ENCODE data around the gene SETBP1.

SETBP1 gene

DNA sequence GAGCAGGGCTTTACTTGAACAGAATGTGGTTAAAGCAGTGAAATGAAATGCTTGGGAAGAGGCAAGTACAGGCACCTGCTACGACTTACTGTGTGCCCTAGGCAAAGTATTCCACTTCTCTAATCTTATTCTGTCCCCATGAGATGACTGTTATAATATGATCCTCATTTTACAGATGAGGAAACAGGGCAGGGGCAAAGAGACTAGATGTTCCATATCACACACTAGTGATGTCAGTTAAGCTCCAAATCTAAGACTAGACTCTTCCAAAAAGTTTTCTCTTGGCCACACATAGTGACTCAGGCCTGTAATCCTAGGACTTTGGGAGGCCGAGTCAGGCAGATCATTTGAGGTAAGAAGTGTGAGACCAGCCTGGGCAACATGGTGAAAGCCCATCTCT is 235.0 kb downstream of the SETBP1 start:
- H3K4me3 ChIP-seq (replicated peaks; ENCODE audit: low read depth, low read length), result no peak overlapping the region
- no peak for TF ChIP-seq CTCF (IDR thresholded peaks at IDR 0.05; ENCODE audit: insufficient read depth, low read length, poor library complexity, severe bottlenecking)
- no peaks in the 10 kb centered on the region for H3K36me3 ChIP-seq (ENCODE audit: control insufficient read depth, insufficient read depth, low read length)
- H3K27me3 ChIP-seq (replicated peaks; ENCODE audit: control insufficient read depth, insufficient read depth, low read length), result no peaks in the 10 kb centered on the region; the same call in 1 of the 2 replicates
- no peak for DNase-seq (ENCODE audit: extremely low read depth, insufficient read length)

DNA sequence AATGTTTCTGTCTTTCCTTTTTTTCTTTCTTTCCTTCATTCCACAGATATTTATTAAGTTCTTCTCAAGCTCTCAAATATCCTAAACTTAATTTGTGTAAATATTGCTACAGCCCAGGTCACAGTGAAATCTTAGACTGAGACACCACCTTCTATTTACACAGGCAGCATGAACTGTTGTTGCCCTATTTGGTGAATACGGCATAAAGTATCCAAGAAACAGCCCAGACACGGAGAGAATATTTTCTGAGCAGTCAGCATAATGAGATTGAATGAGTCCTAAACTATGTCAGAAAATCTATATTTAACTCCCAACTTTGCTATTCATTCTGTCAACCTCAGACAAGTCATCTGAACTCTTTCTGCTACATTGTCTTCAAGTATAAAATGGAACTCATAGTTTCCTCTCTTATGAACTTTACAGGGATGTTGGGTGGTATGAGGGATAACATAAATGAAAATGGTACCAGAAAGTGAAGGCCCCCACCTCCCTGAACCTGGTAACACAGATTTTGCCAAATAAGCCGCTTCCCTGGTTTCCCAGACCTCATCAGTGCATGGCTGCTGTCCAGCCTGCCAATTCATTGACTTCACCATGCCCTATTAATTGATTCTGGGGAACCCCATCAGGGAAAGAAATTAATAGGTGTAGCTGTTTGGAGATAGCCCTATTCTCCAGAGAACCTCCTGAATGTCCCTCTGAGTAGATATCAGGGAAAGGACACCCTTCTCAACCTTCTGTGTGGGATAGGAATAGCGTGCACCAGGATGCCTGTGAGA is 235.9 kb downstream of the SETBP1 start:
- no peaks in the 10 kb centered on the region; the same call in 1 of the 2 replicates for H3K27me3 ChIP-seq (replicated peaks; ENCODE audit: control insufficient read depth, insufficient read depth, low read length)
- H3K4me3 ChIP-seq (replicated peaks; ENCODE audit: low read depth, low read length), result no peak overlapping the region
- no peaks in the 10 kb centered on the region for H3K36me3 ChIP-seq (ENCODE audit: control insufficient read depth, insufficient read depth, low read length)
- TF ChIP-seq CTCF (IDR thresholded peaks at IDR 0.05; ENCODE audit: insufficient read depth, low read length, poor library complexity, severe bottlenecking), result no peak
- no peak for DNase-seq (ENCODE audit: extremely low read depth, insufficient read length)

GRCh38 chr18:44917216-44918141 is 236.8 kb downstream of the SETBP1 start:
- Histone ChIP-seq H3K36me3 (ENCODE audit: control insufficient read depth, insufficient read depth, low read length) (no peaks in the 10 kb centered on the region), H3K27me3 (replicated peaks; ENCODE audit: control insufficient read depth, insufficient read depth, low read length) (no peaks in the 10 kb centered on the region; the same call in 1 of the 2 replicates), H3K4me3 (replicated peaks; ENCODE audit: low read depth, low read length) (no peak overlapping the region)
- no peak for DNase-seq (ENCODE audit: extremely low read depth, insufficient read length)
- TF ChIP-seq CTCF (IDR thresholded peaks at IDR 0.05; ENCODE audit: insufficient read depth, low read length, poor library complexity, severe bottlenecking), result no peak

DNA sequence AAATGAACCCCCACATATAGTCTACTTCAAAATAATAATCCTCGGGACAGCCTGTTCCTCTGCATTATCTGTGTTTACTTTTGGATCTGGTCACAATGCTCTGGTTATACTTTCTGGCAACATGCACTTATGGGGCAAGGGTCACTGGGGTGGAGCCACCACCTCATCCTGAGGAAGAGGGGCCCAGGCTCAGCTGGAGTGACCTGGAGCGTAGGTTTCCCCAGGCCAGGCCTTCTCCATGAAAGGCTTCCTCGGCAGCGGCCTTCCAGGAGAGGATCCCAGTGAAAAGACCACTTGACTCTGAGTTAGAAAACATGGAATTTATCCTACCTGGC is 237.4 kb downstream of the SETBP1 start:
- no peak for DNase-seq (ENCODE audit: extremely low read depth, insufficient read length)
- TF ChIP-seq CTCF (IDR thresholded peaks at IDR 0.05; ENCODE audit: insufficient read depth, low read length, poor library complexity, severe bottlenecking), result no peak
- Histone ChIP-seq H3K36me3 (ENCODE audit: control insufficient read depth, insufficient read depth, low read length) (no peaks in the 10 kb centered on the region), H3K27me3 (replicated peaks; ENCODE audit: control insufficient read depth, insufficient read depth, low read length) (no peaks in the 10 kb centered on the region; the same call in 1 of the 2 replicates), H3K4me3 (replicated peaks; ENCODE audit: low read depth, low read length) (no peak overlapping the region)

DNA sequence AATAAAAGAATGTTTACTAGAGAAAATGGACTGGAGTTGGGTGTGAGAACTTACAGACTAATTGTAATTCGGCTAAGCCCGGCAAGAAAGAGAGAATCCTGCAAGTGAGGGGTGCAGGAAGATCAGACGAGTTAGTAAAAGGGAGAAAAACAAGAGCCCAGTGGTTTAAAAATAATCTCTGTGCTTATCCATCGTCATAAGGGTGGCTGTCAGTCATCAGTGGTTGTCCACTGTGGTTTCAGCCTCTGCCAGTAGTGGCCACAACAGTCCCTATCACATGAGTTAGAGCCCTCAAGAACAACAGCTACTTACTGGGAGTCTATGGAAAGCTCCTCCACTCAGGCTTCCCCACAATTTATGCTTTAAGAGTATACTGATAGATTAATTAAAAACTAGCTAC is 239.8 kb downstream of the SETBP1 start:
- no peaks in the 10 kb centered on the region; the same call in 1 of the 2 replicates for H3K27me3 ChIP-seq (replicated peaks; ENCODE audit: control insufficient read depth, insufficient read depth, low read length)

More for the DNA sequence above, 239.8 kb downstream of the SETBP1 start:
- no peak overlapping the region for H3K4me3 ChIP-seq (replicated peaks; ENCODE audit: low read depth, low read length)
- TF ChIP-seq CTCF (IDR thresholded peaks at IDR 0.05; ENCODE audit: insufficient read depth, low read length, poor library complexity, severe bottlenecking), result no peak
- no peak for DNase-seq (ENCODE audit: extremely low read depth, insufficient read length)
- no peaks in the 10 kb centered on the region for H3K36me3 ChIP-seq (ENCODE audit: control insufficient read depth, insufficient read depth, low read length)
